Glutamatergic neuron (in vitro differentiated cells): ENCODE data around the gene THAP5. TPM values are rescaled to one million over a fixed set of nuclear protein-coding genes. Genes with fewer than 3 reads are reported as not detected.
A peak's percentile ranks its signal among the peaks of the same experiment; 100 is the strongest.

Experiments
- DNase-seq: peaks from one replicate; pipeline ENCODE4 v3.0.0; 2022
- H3K27ac Mint-ChIP-seq: one replicate; pipeline ENCODE4 v1.8.0; 2020; ENCODE audit warnings: mild to moderate bottlenecking, mixed read lengths, inconsistent platforms; ENCODE audit not compliant: unreplicated experiment
- H3K27me3 Mint-ChIP-seq: one replicate; pipeline ENCODE4 v1.8.0; 2020; ENCODE audit warnings: mild to moderate bottlenecking, moderate library complexity, mixed read lengths, inconsistent platforms; ENCODE audit not compliant: unreplicated experiment
- H3K36me3 Mint-ChIP-seq: one replicate; pipeline ENCODE4 v1.8.0; 2020; ENCODE audit warnings: mild to moderate bottlenecking, mixed read lengths, inconsistent platforms; ENCODE audit not compliant: unreplicated experiment
- H3K4me1 Mint-ChIP-seq: one replicate; pipeline ENCODE4 v1.8.0; 2020; ENCODE audit warnings: mild to moderate bottlenecking, low read depth, mixed read lengths, inconsistent platforms; ENCODE audit not compliant: unreplicated experiment
- H3K4me3 Mint-ChIP-seq: one replicate; pipeline ENCODE4 v1.8.0; 2020; ENCODE audit warnings: mild to moderate bottlenecking, mixed read lengths, inconsistent platforms; ENCODE audit not compliant: unreplicated experiment
- H3K9me3 Mint-ChIP-seq: one replicate; pipeline ENCODE4 v1.8.0; 2020; ENCODE audit warnings: mild to moderate bottlenecking, moderate library complexity, mixed read lengths, inconsistent platforms; ENCODE audit not compliant: unreplicated experiment
- CTCF ChIP-seq: fragments of 200-600 bp; sonication (generic); IDR thresholded peaks from one replicate; pipeline ENCODE4 v1.5.0; 2021; ENCODE audit not compliant: partially characterized antibody, unreplicated experiment
- total RNA-seq: library from RNA; stranded (reverse); fragmentation: NEBNext Ultra II Directional; extraction: Animal tissue kit (Norgen Biotek cat#: 25700); gene quantifications from one replicate; pipeline ENCODE4 v1.2.1, GENCODE V29; 2021; ENCODE audit not compliant: unreplicated experiment

The THAP5 gene
- total RNA-seq, 1 donor from 2014 or later = 10.2 TPM

DNA sequence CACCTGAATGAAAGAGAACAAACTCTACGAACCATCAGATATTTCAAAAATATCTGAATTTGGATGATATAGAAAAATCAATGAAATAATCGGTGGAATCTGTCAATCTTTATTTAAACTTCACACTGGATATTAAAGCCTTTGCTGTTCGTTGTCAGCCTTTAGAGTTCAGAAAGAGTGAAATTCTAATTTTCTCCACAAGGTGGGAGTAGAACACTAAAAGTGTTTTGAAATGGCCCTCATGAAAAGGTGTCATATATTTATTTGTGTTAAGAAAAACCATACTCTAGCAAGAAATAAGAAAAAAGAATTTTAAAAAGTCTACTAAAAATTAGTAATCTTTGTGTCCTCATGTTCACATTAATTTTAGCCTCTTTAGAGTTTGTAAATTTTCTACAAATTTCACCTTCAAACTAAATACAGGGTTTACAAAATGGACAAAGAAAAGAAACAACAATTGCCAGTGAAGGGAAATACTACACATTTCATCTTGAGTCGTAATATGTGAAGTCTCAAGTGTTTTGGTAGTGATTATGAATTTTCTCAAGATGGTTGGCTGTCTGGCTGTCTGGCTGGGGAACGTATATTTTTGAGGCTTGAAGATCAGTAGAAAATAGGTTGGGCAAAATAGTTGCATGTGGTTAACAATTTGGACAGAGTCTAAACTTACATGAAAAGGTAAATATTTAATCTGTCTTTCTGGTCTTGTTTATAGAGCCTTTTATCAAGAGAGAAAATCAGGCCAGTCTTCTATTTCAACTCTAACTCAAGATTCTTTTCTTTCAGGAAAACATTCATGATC lies 43.8 kb upstream of the THAP5 start:
- Mint-ChIP-seq H3K9me3 (no peaks in the 10 kb centered on the region), H3K4me3 (no peak overlapping the region), H3K36me3 (no peaks in the 10 kb centered on the region), H3K27me3 (peaks cover 2% of the 10 kb centered on the region), H3K4me1 (peaks cover 13% of the 10 kb centered on the region), H3K27ac (no peak overlapping the region)
- TF ChIP-seq CTCF = peak; percentile 88
- DNase-seq = no peak

GRCh38 chr7:108611268-108611667 lies 41.8 kb upstream of the THAP5 start:
- H3K27ac Mint-ChIP-seq = no peak overlapping the region
- H3K9me3 Mint-ChIP-seq = no peaks in the 10 kb centered on the region
- no peak for TF ChIP-seq CTCF
- peaks cover 13% of the 10 kb centered on the region for H3K4me1 Mint-ChIP-seq
- H3K27me3 Mint-ChIP-seq = peaks cover 2% of the 10 kb centered on the region
- DNase-seq = no peak
- no peak overlapping the region for H3K4me3 Mint-ChIP-seq
- no peaks in the 10 kb centered on the region for H3K36me3 Mint-ChIP-seq

- H3K36me3 Mint-ChIP-seq = no peaks in the 10 kb centered on the region
- no peak overlapping the region for H3K27ac Mint-ChIP-seq
- H3K9me3 Mint-ChIP-seq = no peaks in the 10 kb centered on the region
- H3K4me3 Mint-ChIP-seq = no peak overlapping the region
- H3K4me1 Mint-ChIP-seq = peaks cover 12% of the 10 kb centered on the region
- no peak for DNase-seq
- peaks cover 2% of the 10 kb centered on the region for H3K27me3 Mint-ChIP-seq
- TF ChIP-seq CTCF = no peak
These were observed 40.1 kb upstream of the THAP5 start for GRCh38 chr7:108609643-108610042.

DNA sequence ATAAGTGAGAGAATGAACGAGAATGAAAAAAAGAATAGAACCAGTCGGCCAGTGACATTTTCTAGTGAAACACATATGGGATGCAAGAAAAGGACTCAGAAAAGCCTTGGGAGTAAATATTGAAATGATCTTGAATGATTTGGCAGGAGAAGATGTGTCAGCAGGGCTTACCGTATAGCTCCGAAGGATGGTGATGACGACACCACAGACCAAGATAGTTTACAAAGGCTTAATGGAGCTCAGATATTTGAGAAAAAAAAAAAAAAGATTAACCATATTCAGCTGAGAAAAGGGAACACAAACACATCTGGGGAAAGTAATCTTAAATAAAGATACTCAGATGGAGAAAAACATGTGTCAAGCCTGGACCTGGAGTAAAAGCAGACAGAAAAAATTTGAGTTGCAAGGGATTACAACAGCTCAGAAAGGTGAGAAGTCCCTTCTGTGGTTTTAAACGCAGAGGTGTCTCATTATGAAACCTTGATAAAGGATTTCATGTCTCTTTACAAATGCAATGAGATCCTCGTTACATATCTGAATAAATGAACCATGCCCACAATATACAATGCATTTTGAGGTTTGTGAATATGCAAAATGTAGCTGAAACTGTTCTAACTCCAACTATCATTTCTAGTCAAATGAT lies 36.2 kb upstream of the THAP5 start:
- peaks cover 7% of the 10 kb centered on the region for H3K4me1 Mint-ChIP-seq
- H3K36me3 Mint-ChIP-seq = no peaks in the 10 kb centered on the region
- H3K4me3 Mint-ChIP-seq = no peak overlapping the region
- no peak overlapping the region for H3K27ac Mint-ChIP-seq
- no peak for TF ChIP-seq CTCF
- H3K9me3 Mint-ChIP-seq = no peaks in the 10 kb centered on the region
- H3K27me3 Mint-ChIP-seq = no peaks in the 10 kb centered on the region
- no peak for DNase-seq
